SK-N-SH (cell line): ENCODE data around the gene UMODL1. TPM values are rescaled to one million over a fixed set of nuclear protein-coding genes. Genes with fewer than 3 reads are reported as not detected.

Experiments used
- CTCF ChIA-PET: fragments of 300-600, 350-600 bp; formaldehyde crosslinking; extraction: SDS; loops from one replicate; lab custom pipeline; 2021; lab: Yijun Ruan, JAX
- POLR2A ChIA-PET: fragments of 350-600 bp; sonication (Branson Sonifier 250); formaldehyde crosslinking; extraction: SDS; loops from one replicate; lab custom pipeline; 2020; ENCODE audit warnings: antibody characterized with exemption, inconsistent platforms; lab: Yijun Ruan, JAX
- DNase-seq: peaks from one replicate; pipeline ENCODE4 v3.0.0; 2012
- H2AFZ ChIP-seq: fragments of 200-600 bp; sonication (generic); 2 replicates; pipeline ENCODE4 v1.8.1; 2016; ENCODE audit warnings: antibody characterized with exemption, mild to moderate bottlenecking, low read depth
- H3F3A ChIP-seq: fragments of 200-600 bp; sonication (generic); replicated peaks from 2 replicates; pipeline ENCODE3; 2016; ENCODE audit warnings: antibody characterized with exemption, mild to moderate bottlenecking; ENCODE audit not compliant: insufficient read depth
- H3K27ac ChIP-seq, 2 experiments: fragments of 200-500 bp in 1 of 2; fragments of 200-600 bp in 1 of 2; sonication (Bioruptor generic) in 1 of 2; sonication (generic), shearing (Covaris generic) in 1 of 2; 2 replicates each; pipeline versions ENCODE4 v1.5.1 to v1.6.1; 2014 to 2016; ENCODE audit warnings: low read depth in 2 of 2, inconsistent platforms in 1 of 2, low read length in 1 of 2, mild to moderate bottlenecking in 1 of 2, mixed read lengths in 1 of 2
- H3K27me3 ChIP-seq: fragments of 200-600 bp; sonication (generic), shearing (Covaris generic); 2 replicates; pipeline ENCODE4 v1.6.1; 2016; ENCODE audit warnings: mixed run types; ENCODE audit not compliant: insufficient read depth
- H3K36me3 ChIP-seq, 2 experiments: fragments of 200-500 bp in 1 of 2; fragments of 200-600 bp in 1 of 2; sonication (Bioruptor generic) in 1 of 2; sonication (generic) in 1 of 2; replicated peaks in 1 of 2; 2 replicates each; pipeline versions ENCODE3 to v1.5.1; 2014 to 2016; ENCODE audit warnings: low read length in 1 of 2, mild to moderate bottlenecking in 1 of 2; ENCODE audit not compliant: insufficient read depth in 2 of 2, control insufficient read depth in 1 of 2
- H3K4me1 ChIP-seq, 2 experiments: fragments of 200-500 bp in 1 of 2; fragments of 200-600 bp in 1 of 2; sonication (Bioruptor generic) in 1 of 2; sonication (generic), shearing (Covaris generic) in 1 of 2; 2 replicates each; pipeline versions ENCODE4 v1.5.1 to v1.6.1; 2014 to 2016; ENCODE audit warnings: low read depth in 1 of 2, low read length in 1 of 2, mixed run types in 1 of 2; ENCODE audit not compliant: insufficient read depth in 2 of 2, control insufficient read depth in 1 of 2
- H3K4me2 ChIP-seq: fragments of 200-600 bp; sonication (generic), shearing (Covaris generic); 2 replicates; pipeline ENCODE4 v1.6.1; 2017; ENCODE audit warnings: mixed run types
- H3K4me3 ChIP-seq, 2 experiments: fragments of 200-500 bp in 1 of 2; fragments of 200-600 bp in 1 of 2; sonication (Bioruptor generic) in 1 of 2; sonication (generic), shearing (Covaris generic) in 1 of 2; 2 replicates each; pipeline versions ENCODE4 v1.5.1 to v1.8.1; 2014 to 2016; ENCODE audit warnings: low read depth in 2 of 2, inconsistent platforms in 1 of 2, low read length in 1 of 2, mild to moderate bottlenecking in 1 of 2, mixed read lengths in 1 of 2, moderate library complexity in 1 of 2
- H3K79me2 ChIP-seq: fragments of 200-600 bp; sonication (generic); 2 replicates; pipeline ENCODE4 v1.8.1; 2017; ENCODE audit warnings: mild to moderate bottlenecking; ENCODE audit not compliant: insufficient read depth
- H3K9ac ChIP-seq: fragments of 200-600 bp; sonication (generic); 2 replicates; pipeline ENCODE4 v1.6.1; 2017; ENCODE audit warnings: mixed run types
- H3K9me2 ChIP-seq: fragments of 200-600 bp; sonication (generic); 2 replicates; pipeline ENCODE4 v1.6.1; 2017; ENCODE audit warnings: mixed run types
- H3K9me3 ChIP-seq: fragments of 200-600 bp; sonication (generic); 2 replicates; pipeline ENCODE4 v1.6.1; 2017; ENCODE audit warnings: mixed run types, mild to moderate bottlenecking, moderate library complexity
- H4K20me1 ChIP-seq: fragments of 200-600 bp; sonication (generic); 2 replicates; pipeline ENCODE4 v1.6.1; 2017; ENCODE audit warnings: mild to moderate bottlenecking, mixed run types; ENCODE audit not compliant: insufficient read depth
- CHD2 ChIP-seq: fragments of 150-350 bp; IDR thresholded peaks from 2 replicates; pipeline ENCODE4 v1.6.1; 2018; ENCODE audit warnings: low read length; ENCODE audit not compliant: partially characterized antibody
- CTCF ChIP-seq: fragments of 200-600 bp; sonication (generic); IDR thresholded peaks from 2 replicates; pipeline ENCODE4 v1.6.1; 2017; ENCODE audit warnings: antibody characterized with exemption, mild to moderate bottlenecking, moderate library complexity
- ELF1 ChIP-seq: IDR thresholded peaks from 2 replicates; pipeline ENCODE4 v1.4.0; 2012
- EP300 ChIP-seq, 2 experiments: IDR thresholded peaks; 2 replicates each; pipeline versions ENCODE4 v1.4.0 to v1.6.1; 2012; ENCODE audit warnings: borderline replicate concordance in 1 of 2, low read depth in 1 of 2, low read length in 1 of 2
- EZH2phosphoT487 ChIP-seq: fragments of 200-600 bp; sonication (generic); IDR thresholded peaks from 2 replicates; pipeline ENCODE4 v1.6.1; 2017; ENCODE audit warnings: low read depth, mixed run types, mild to moderate bottlenecking, antibody characterized with exemption, moderate library complexity, borderline replicate concordance
- JUND ChIP-seq: IDR thresholded peaks from 2 replicates; pipeline ENCODE4 v1.4.0; 2012
- NRF1 ChIP-seq: IDR thresholded peaks from 2 replicates; pipeline ENCODE4 v1.6.1; 2012; ENCODE audit warnings: low read depth, mild to moderate bottlenecking, low read length
- RAD21 ChIP-seq: IDR thresholded peaks from 2 replicates; pipeline ENCODE4 v1.6.1; 2012; ENCODE audit warnings: mild to moderate bottlenecking, low read length
- REST ChIP-seq: IDR thresholded peaks from 2 replicates; pipeline ENCODE4 v1.6.1; 2012; ENCODE audit warnings: mild to moderate bottlenecking, low read depth, low read length, moderate library complexity
- RXRA ChIP-seq: IDR thresholded peaks from 2 replicates; pipeline ENCODE4 v1.4.0; 2012; ENCODE audit warnings: low read depth, mild to moderate bottlenecking, borderline replicate concordance
- SIN3A ChIP-seq: IDR thresholded peaks from 2 replicates; pipeline ENCODE4 v1.6.1; 2012; ENCODE audit warnings: low read depth, mild to moderate bottlenecking, low read length, moderate library complexity, borderline replicate concordance
- TAF1 ChIP-seq: IDR thresholded peaks from 2 replicates; pipeline ENCODE4 v1.6.1; 2012; ENCODE audit warnings: low read depth, mild to moderate bottlenecking, low read length, moderate library complexity, borderline replicate concordance
- TCF12 ChIP-seq: IDR thresholded peaks from 2 replicates; pipeline ENCODE4 v1.4.0; 2012
- WGBS: methylation state at CpG from one replicate; pipeline ENCODE4 v1.1.6; 2017; ENCODE audit warnings: low lambda C conversion rate; 5-methylcytosine and 5-hydroxymethylcytosine counted together
- polyA plus RNA-seq, 3 experiments: library from polyadenylated mRNA; depleted of rRNA; stranded (reverse); fragments of >200 nt; gene quantifications; 2 replicates each; pipeline ENCODE4 v1.2.3, GENCODE V29; 2012
- TF ChIP-seq, protein P1 (sequence below): fragments of 150-350 bp; IDR thresholded peaks from 2 replicates; pipeline ENCODE4 v1.6.1; 2017; ENCODE audit warnings: antibody characterized with exemption, low read length, low read depth, borderline replicate concordance
- TF ChIP-seq, protein P2 (sequence below): IDR thresholded peaks from 2 replicates; pipeline ENCODE4 v1.4.0; 2012; ENCODE audit warnings: low read depth
- TF ChIP-seq, protein P3 (sequence below): IDR thresholded peaks from 2 replicates; pipeline ENCODE4 v1.4.0; 2012; ENCODE audit warnings: low read depth, borderline replicate concordance

UMODL1 gene
- polyA plus RNA-seq, 1 of the 3 experiments (the other 2 are of a cell fraction) = not detected

DNA sequence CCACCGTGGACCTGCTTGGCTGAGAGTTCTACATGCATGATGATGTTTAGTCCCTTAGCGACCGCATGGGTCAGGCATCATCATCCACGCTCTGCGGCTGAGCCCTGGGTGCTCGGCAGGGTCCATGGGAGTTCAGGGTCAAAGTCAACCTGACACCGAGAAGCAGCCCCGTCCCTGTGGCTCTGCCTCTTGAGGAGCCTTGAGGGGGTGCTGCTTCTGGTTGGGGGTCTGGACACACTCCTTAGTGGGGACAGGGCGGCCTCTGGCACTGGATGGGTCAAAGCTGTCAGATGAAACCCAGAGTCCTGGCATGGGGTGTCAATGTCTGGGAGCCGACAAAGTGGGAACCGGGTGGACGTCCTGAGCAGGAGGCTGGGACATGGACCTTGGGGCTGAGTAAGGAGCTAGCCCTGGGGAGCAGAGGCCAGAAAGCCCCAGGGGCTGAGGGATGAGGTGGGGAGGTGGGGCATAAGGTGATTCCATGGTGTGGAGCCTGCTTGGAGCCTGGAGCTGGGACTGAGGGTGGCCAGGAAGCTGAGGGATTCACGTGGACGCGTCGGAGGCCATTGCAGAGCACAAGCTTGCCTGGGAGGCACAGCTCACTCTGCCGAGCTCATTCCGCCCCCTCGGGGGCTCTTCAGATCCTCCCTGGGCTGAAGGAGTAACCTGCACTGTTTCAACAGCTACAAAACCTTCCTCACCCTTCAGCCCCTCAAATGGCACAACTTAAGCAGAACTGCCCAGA lies 53.9 kb downstream of the UMODL1 start:
- Histone ChIP-seq H3K36me3 (no peaks in the 10 kb centered on the region), H3K9me3 (no peaks in the 10 kb centered on the region), H4K20me1 (no peaks in the 10 kb centered on the region), H3K79me2 (no peaks in the 10 kb centered on the region), H3K9ac (no peak overlapping the region), H3K4me3 (no peak overlapping the region), H3K4me1 (peaks cover 0 to 7% of the 10 kb centered on the region in 2 experiments; a peak in 1 of 4 replicates), H3K27me3 (peaks cover 20% of the 10 kb centered on the region)
- no peak for DNase-seq
- 80% methylated on average over 9 of the region's 19 CpGs for WGBS
- TF ChIP-seq, protein P1, sequence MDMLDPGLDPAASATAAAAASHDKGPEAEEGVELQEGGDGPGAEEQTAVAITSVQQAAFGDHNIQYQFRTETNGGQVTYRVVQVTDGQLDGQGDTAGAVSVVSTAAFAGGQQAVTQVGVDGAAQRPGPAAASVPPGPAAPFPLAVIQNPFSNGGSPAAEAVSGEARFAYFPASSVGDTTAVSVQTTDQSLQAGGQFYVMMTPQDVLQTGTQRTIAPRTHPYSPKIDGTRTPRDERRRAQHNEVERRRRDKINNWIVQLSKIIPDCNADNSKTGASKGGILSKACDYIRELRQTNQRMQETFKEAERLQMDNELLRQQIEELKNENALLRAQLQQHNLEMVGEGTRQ = no peak
- no peak for TF ChIP-seq JUND
- TF ChIP-seq TCF12 = no peak
- no peak for TF ChIP-seq SIN3A
- TF ChIP-seq EZH2phosphoT487 = no peak
- TF ChIP-seq RAD21 = no peak
- no peak for TF ChIP-seq CTCF
- TF ChIP-seq ELF1 = no peak
- no peak for TF ChIP-seq TAF1
- TF ChIP-seq REST = no peak
- TF ChIP-seq RXRA = no peak
- TF ChIP-seq EP300 (IDR thresholded peaks at IDR 0.05; ENCODE audit: borderline replicate concordance in 1 of 2, low read depth in 1 of 2, low read length in 1 of 2) = no peak
- no peak for TF ChIP-seq NRF1
- TF ChIP-seq, protein P2, sequence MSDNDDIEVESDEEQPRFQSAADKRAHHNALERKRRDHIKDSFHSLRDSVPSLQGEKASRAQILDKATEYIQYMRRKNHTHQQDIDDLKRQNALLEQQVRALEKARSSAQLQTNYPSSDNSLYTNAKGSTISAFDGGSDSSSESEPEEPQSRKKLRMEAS = no peak
- TF ChIP-seq, protein P3, sequence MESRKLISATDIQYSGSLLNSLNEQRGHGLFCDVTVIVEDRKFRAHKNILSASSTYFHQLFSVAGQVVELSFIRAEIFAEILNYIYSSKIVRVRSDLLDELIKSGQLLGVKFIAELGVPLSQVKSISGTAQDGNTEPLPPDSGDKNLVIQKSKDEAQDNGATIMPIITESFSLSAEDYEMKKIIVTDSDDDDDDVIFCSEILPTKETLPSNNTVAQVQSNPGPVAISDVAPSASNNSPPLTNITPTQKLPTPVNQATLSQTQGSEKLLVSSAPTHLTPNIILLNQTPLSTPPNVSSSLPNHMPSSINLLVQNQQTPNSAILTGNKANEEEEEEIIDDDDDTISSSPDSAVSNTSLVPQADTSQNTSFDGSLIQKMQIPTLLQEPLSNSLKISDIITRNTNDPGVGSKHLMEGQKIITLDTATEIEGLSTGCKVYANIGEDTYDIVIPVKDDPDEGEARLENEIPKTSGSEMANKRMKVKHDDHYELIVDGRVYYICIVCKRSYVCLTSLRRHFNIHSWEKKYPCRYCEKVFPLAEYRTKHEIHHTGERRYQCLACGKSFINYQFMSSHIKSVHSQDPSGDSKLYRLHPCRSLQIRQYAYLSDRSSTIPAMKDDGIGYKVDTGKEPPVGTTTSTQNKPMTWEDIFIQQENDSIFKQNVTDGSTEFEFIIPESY = no peak
- TF ChIP-seq CHD2 = no peak
- TF ChIP-seq, all 33 proteins: peak for 0
- H3F3A ChIP-seq = peaks cover 2% of the 10 kb centered on the region
- H2AFZ ChIP-seq = no peak overlapping the region
- H3K9me2 ChIP-seq = no peaks in the 10 kb centered on the region
- no peak overlapping the region for H3K4me2 ChIP-seq
- CTCF ChIA-PET = interaction anchor here (1.2 to 1.8 kb wide), 3 partner anchors 17 to 309 kb away, joined by 4 to 6 read pairs (median 4); no protein-coding TSS in a partner anchor
- no peak overlapping the region for H3K27ac ChIP-seq
- POLR2A ChIA-PET = interaction anchor here (0.6 kb wide), 1 partner anchor 40 kb away, joined by 3 read pairs; no protein-coding TSS in a partner anchor
